Forelimb muscle (tissue), 1 donor: Measurements from ENCODE around the gene ZNF365. TPM values are rescaled to one million over a fixed set of nuclear protein-coding genes. Genes with fewer than 3 reads are reported as not detected.

Source experiments
- DNase-seq: peaks from one replicate; pipeline ENCODE4 v3.0.0-alpha.2; 2013; ENCODE audit warnings: low read depth
- polyA plus RNA-seq: library from polyadenylated mRNA; unstranded; fragments of 120-200 nt; gene quantifications from one replicate; pipeline ENCODE4 v1.2.1, GENCODE V29; 2013; ENCODE audit not compliant: insufficient read length

ZNF365 gene
- polyA plus RNA-seq, 1 donor: 0.11 TPM

DNA sequence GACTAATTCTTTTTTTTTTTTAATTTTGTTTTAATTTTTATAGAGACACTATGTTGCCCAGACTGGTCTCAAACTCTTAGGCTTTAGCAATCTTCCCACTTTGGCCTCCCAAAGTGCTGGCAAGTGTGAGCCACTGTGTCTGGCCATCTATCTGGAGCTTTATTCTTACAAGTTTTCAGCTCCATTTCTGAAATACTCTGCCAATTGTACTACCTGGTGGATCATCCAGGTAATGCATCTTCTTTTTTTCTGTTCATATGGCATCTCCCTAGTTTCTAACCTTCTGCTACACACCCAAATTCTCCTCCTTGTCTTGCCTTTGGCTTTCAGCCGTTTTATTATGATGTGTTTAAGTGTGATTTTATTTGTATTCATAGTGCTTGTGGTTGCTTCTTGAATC, 40.2 kb downstream of the ZNF365 start:
- DNase-seq: no peak

- DNase-seq: no peak
Observed at GRCh38 chr10:62422068-62422590, 48.0 kb downstream of the ZNF365 start.

GRCh38 chr10:62424026-62424425, 49.9 kb downstream of the ZNF365 start:
- DNase-seq: no peak

DNA sequence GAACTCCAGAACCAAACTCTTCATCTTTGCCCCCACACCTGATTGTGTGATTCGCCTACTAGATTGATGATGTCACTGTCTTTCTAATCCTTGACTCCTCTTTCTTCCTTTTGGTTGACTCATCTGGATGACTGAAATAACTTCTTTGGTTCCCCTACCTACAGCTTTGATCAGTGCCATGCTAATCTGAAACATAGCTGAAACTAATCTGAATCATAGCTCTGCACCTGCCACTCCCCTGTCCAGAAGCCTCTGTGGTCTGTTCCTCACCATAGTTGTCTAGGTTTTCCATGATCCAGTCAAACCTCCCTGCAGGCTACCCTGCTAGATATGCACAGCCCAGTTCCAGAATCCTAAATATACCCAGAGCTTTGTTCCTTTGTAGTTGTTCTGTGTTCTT, 51.9 kb downstream of the ZNF365 start:
- no peak for DNase-seq

DNA sequence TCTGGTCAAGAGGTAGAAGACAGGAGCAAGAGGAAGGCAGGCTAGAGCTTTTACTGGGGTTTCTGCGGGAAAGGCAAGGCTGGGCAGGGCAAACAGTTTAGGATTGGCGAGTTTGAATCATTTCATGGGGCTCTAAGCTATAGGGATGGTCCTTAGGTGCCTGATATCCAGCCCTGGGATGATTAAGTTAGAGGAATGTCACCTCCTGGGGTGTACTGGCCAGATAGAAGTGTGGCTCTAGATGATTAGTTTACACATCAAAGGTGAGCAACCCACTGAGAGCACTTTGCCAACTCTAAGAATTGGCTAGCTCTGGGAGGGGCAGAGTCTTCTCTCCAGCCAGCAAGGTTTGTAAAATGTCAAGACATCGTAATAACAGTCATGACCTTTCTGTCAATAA, 52.4 kb downstream of the ZNF365 start:
- no peak for DNase-seq

DNA sequence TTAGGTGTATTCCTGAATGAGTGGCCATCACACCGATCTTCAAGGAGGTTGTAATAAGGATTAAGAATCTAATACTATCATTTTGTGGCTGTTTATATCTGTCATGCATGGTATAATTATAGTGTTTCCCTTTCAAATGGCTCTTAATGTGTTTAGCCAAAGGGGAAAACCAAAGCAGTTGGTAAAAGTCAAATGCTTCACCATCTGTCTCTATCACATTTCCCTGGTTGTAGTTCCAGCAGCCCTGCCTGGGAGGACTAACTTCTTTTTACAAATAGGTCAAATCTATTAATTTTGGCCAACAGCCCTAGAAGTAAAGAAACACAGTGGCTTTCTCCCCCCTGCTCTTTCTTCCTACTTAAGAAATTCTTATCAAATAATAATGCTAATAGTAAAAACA, 56.7 kb downstream of the ZNF365 start:
- DNase-seq: no peak

GRCh38 chr10:62433181-62433692, 59.1 kb downstream of the ZNF365 start:
- no peak for DNase-seq

DNA sequence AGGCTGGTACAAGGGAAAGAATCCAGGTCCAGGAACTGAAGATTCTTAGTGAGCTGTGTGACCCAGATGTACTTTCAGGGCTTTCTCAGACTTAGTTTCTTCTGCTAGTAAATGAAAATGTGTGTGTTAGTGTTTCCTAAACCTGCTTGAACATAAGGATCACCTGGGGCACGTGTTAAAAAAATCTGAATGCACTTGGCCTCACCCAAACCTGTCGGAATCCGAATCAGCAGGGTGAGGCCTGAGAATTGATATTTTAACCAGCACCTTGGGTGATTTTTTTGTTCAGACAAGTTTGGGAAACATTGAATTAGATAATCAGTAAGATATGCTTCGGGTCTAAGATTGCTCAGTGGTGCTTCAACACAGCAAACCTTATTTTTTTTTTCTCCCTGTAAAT, 59.7 kb downstream of the ZNF365 start:
- no peak for DNase-seq

DNA sequence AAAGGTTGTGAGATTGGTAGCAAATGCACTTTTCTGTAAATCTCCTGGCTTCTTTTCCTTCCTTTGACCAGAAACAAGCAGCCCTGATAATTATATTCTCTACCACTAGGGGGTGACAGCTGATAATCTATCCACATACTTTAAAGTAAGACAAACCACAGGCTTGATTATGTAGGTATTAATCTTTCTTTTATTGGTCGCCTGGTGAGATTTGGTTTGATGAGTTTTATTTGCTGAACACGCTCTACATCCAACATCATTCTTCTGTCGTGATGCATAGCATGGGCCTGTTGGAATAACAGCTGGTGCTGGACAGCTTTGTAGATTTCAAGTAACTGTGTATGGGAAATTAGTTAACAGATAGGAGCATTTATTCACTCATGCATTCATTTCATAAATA, 63.5 kb downstream of the ZNF365 start:
- peak; percentile 38 for DNase-seq

GRCh38 chr10:62442006-62442405, 67.8 kb downstream of the ZNF365 start:
- no peak for DNase-seq

- DNase-seq: no peak
Observed at GRCh38 chr10:62442894-62443669, 68.9 kb downstream of the ZNF365 start.

DNA sequence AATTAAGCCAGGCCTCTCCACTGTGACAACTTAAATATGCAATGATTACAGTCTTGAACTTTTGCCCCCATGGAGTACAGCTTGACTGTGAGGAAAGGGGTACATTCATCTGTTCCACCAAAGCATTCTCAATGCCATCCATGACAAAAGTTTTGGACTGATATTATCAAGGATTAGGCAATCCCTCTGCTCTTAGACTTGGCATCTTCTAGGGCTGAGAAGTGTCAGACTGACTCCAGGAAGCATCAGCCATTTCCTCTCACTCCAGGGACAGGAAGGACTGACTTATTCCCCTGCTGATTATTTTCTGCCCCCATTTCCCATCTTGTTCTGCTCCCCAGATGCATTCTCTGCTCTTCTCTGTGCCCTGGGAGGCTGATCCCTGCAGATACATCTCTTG, 69.7 kb downstream of the ZNF365 start:
- DNase-seq: no peak

GRCh38 chr10:62446627-62447026, 72.5 kb downstream of the ZNF365 start:
- no peak for DNase-seq

DNA sequence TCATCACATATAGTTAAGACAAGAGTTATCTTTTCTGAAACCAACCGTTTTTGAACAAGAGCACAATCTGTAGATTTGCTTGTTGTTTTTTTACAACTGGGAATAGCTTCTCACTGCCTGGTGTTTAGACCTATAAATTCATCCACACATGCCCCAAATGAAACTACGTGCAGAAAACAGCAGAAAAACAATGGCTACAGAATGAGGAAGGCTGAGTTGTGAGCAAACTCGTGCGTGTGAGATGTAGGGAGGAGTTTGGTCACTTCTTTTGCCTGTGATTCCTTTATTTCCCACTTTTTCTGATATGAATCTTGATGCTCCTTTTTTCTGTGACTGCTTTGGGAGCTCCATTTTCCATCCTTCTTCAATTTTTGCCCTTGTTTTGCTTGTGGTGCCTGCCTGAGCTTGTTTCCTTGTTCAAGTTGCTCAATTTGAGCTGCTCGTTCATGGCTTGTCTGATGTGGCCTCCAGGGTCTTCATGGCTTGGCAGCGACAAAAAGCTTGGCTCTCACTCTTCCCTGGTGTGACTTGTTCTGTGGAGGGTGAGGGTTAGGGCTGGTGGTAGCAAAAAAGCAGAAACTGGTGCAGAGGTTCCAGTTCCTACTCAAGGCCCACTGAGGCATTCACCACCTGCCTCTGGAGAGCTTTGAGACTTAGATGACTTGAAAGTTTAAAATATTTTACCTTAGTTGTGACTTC, 76.9 kb downstream of the ZNF365 start:
- no peak for DNase-seq

DNA sequence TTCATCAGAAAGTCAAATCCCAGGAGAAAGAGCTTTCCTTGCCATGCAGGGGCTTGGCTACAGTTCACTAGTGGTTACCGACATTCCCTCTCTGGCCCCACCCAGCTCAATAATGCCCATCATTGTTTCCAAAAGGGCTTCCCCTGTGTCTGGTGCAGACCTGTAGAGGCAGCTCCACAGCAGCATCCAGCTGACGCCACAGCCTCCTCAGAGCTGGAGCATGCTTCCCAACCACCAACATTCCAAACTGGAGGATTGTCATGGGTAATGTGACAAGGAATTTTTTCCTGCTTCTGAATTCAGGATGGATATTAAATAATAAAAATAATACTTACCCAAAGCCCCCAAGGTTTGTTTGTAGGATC, 77.4 kb downstream of the ZNF365 start:
- no peak for DNase-seq

Other genes starting within 250 kb of the ZNF365 start
- 4.5 TPM for gene RTKN2, start 105.5 kb upstream of the ZNF365 start, polyA plus RNA-seq